Panc1 (cell line): ENCODE measurements around the gene F3. TPM values are rescaled to one million over a fixed set of nuclear protein-coding genes. Genes with fewer than 3 reads are reported as not detected.

Experiments
- ATAC-seq: fragments of 200-7000 bp; cut with Tn5 transposase; 2 replicates; pipeline ENCODE4 v1.9.1; 2020; ENCODE audit warnings: mild to moderate bottlenecking, moderate library complexity
- BruUV-seq: library from RNA; stranded (reverse); fragments of 400-500 nt; replicated peaks from 2 replicates; lab custom pipeline; 2021; lab: Mats Ljungman, UMichigan
- CTCF ChIA-PET: fragments of 300-600 bp; sonication (Branson Sonifier 250); formaldehyde crosslinking; loops from one replicate; lab custom pipeline; 2022; ENCODE audit warnings: antibody characterized with exemption; lab: Charles Lee
- POLR2A ChIA-PET: fragments of 300-600 bp; sonication (Branson Sonifier 250); formaldehyde crosslinking; loops from one replicate; lab custom pipeline; 2022; ENCODE audit warnings: antibody characterized with exemption; lab: Charles Lee
- DNase-seq: peaks from one replicate; pipeline ENCODE4 v3.0.0-alpha.2; 2010; ENCODE audit warnings: low read depth, low spot score
- H3K27ac ChIP-seq: 2 replicates; pipeline ENCODE4 v1.5.1; 2011; ENCODE audit warnings: mild to moderate bottlenecking, low read length, inconsistent platforms
- H3K27me3 ChIP-seq: fragments of 200-500 bp; sonication (Bioruptor generic); 2 replicates; pipeline ENCODE4 v1.6.0; 2014; ENCODE audit warnings: low read length, inconsistent platforms; ENCODE audit not compliant: control insufficient read depth, insufficient read depth
- H3K36me3 ChIP-seq: fragments of 200-500 bp; sonication (Bioruptor generic); 2 replicates; pipeline ENCODE4 v1.5.1; 2014; ENCODE audit warnings: inconsistent platforms, mild to moderate bottlenecking, low read length, moderate library complexity; ENCODE audit not compliant: control insufficient read depth, insufficient read depth
- H3K4me1 ChIP-seq: 2 replicates; pipeline ENCODE4 v1.5.1; 2011; ENCODE audit warnings: inconsistent platforms, mild to moderate bottlenecking, low read length, moderate library complexity; ENCODE audit not compliant: control insufficient read depth, insufficient read depth
- H3K4me3 ChIP-seq, 2 experiments: 2 replicates each; pipeline ENCODE4 v1.5.1; 2011 to 2012; ENCODE audit warnings: low read depth in 2 of 2, low read length in 2 of 2, mild to moderate bottlenecking in 2 of 2, inconsistent platforms in 1 of 2, moderate library complexity in 1 of 2
- H3K9me3 ChIP-seq: fragments of 200-500 bp; sonication (Bioruptor generic); 2 replicates; pipeline ENCODE4 v1.5.1; 2014; ENCODE audit warnings: low read depth, mild to moderate bottlenecking, inconsistent platforms, low read length, moderate library complexity; ENCODE audit not compliant: control insufficient read depth, insufficient read depth
- CTCF ChIP-seq: fragments of 450-650 bp; IDR thresholded peaks from 2 replicates; pipeline ENCODE4 v1.5.1; 2017; ENCODE audit warnings: mild to moderate bottlenecking
- POLR2AphosphoS5 ChIP-seq: IDR thresholded peaks from 2 replicates; pipeline ENCODE4 v1.6.1; 2012; ENCODE audit warnings: mild to moderate bottlenecking, low read depth, low read length, moderate library complexity
- REST ChIP-seq, 2 experiments: IDR thresholded peaks; 2 replicates each; pipeline ENCODE4 v1.6.1; 2011 to 2012; ENCODE audit warnings: low read depth in 2 of 2, control low read depth in 1 of 2, low read length in 1 of 2, mild to moderate bottlenecking in 1 of 2, moderate library complexity in 1 of 2; ENCODE audit not compliant: insufficient read depth in 1 of 2
- SIN3A ChIP-seq: IDR thresholded peaks from 2 replicates; pipeline ENCODE4 v1.6.1; 2012; ENCODE audit warnings: low read depth, mild to moderate bottlenecking, low read length, moderate library complexity, borderline replicate concordance; ENCODE audit not compliant: insufficient read depth
- TCF7L2 ChIP-seq: IDR thresholded peaks from 2 replicates; pipeline ENCODE4 v1.6.1; 2011; ENCODE audit warnings: mild to moderate bottlenecking, low read depth, low read length, inconsistent platforms
- in situ Hi-C: cut with HindIII; loops from 2 replicates; pipeline ENCODE4 v1.10.0; 2016; ENCODE audit warnings: low sequenced_read_pairs, low pct_unique_long_range_greater_than_20kb
- intact Hi-C: fragments of 100-400 bp; cut with micrococcal nuclease; formaldehyde crosslinking; loops from one replicate; pipeline ENCODE4 v1.10.0; 2022; ENCODE audit not compliant: unreplicated experiment
- total RNA-seq: library from RNA; stranded (reverse); gene quantifications from one replicate; pipeline ENCODE4 v1.2.1, GENCODE V29; 2021; ENCODE audit not compliant: unreplicated experiment

F3 gene
- total RNA-seq, 1 experiment from 2014 or later = 2.6 TPM

GRCh38 chr1:94539496-94539895 is 2.1 kb downstream of the F3 start:
- Histone ChIP-seq H3K36me3 (no peaks in the 10 kb centered on the region; the same call in 1 of the 2 replicates), H3K27ac (no peak overlapping the region), H3K4me1 (peaks cover 4% of the 10 kb centered on the region; the same call in 1 of the 2 replicates), H3K9me3 (no peaks in the 10 kb centered on the region), H3K27me3 (peaks cover 5% of the 10 kb centered on the region; the same call in 1 of the 2 replicates), H3K4me3 (no peak overlapping the region)
- DNase-seq = no peak
- intact Hi-C loops (no loop called here), in situ Hi-C loops (no loop called here)
- BruUV-seq = no TSS peak
- ATAC-seq = no peak
- ChIA-PET POLR2A (no interaction called here), CTCF (no interaction called here)
- TF ChIP-seq TCF7L2 (no peak), SIN3A (no peak), REST (IDR thresholded peaks at IDR 0.05; ENCODE audit: insufficient read depth in 1 of 2, low read depth in 2 of 2, low read length in 1 of 2) (no peak), CTCF (no peak), POLR2AphosphoS5 (no peak)

GRCh38 chr1:94538243-94538827 is 3.2 kb downstream of the F3 start:
- POLR2A ChIA-PET = no interaction called here
- Histone ChIP-seq H3K4me3 (no peak overlapping the region), H3K9me3 (no peaks in the 10 kb centered on the region), H3K4me1 (peaks cover 4% of the 10 kb centered on the region; the same call in 1 of the 2 replicates), H3K36me3 (no peaks in the 10 kb centered on the region; the same call in 1 of the 2 replicates), H3K27ac (no peak overlapping the region), H3K27me3 (peaks cover 5% of the 10 kb centered on the region; the same call in 1 of the 2 replicates)
- no peak for TF ChIP-seq TCF7L2
- no peak for TF ChIP-seq POLR2AphosphoS5
- DNase-seq = no peak
- in situ Hi-C loops = no loop called here
- intact Hi-C loops = no loop called here
- BruUV-seq = no TSS peak
- CTCF ChIA-PET = no interaction called here
- no peak for ATAC-seq

GRCh38 chr1:94537254-94537653 is 4.3 kb downstream of the F3 start:
- CTCF ChIA-PET = no interaction called here
- TF ChIP-seq REST (IDR thresholded peaks at IDR 0.05; ENCODE audit: insufficient read depth in 1 of 2, low read depth in 2 of 2, low read length in 1 of 2) (no peak), CTCF (no peak), POLR2AphosphoS5 (no peak), TCF7L2 (no peak), SIN3A (no peak)
- H3K27me3 ChIP-seq = 0 out of 2 replicates have a peak, but pooled peaks cover 2% of the 10 kb centered on the region
- POLR2A ChIA-PET = no interaction called here
- ATAC-seq (no peak), DNase-seq (no peak)
- no peaks in the 10 kb centered on the region for H3K9me3 ChIP-seq
- no TSS peak for BruUV-seq
- H3K4me3 ChIP-seq = no peak overlapping the region
- H3K36me3 ChIP-seq = no peaks in the 10 kb centered on the region; the same call in 1 of the 2 replicates
- no peaks in the 10 kb centered on the region; the same call in 1 of the 2 replicates for H3K4me1 ChIP-seq
- H3K27ac ChIP-seq = no peak overlapping the region
- in situ Hi-C loops (no loop called here), intact Hi-C loops (no loop called here)
